ENCODE measurements around the gene UBTD2. TPM values are rescaled to one million over a fixed set of nuclear protein-coding genes. Genes with fewer than 3 reads are reported as not detected.

The UBTD2 gene
- total RNA-seq, 1 experiment from 2014 or later = 22.7 TPM

DNA sequence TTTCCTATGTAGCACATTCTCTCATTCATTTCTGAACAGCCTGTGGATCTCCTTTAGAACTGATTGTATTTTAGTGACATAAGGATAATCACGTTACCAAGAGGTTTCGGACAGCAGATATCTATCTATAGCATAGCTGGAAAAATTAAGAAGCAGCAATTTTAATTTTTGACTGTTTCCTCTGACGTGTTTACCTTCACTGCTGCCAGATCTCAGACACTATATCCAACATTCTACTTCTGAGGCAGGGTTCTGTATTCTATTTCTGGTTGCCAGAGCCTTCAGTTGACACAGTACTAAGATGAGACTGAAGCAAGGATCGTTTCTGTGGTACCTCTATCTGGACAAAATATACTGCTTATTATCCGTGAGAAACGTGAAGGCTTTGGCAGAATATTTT is 89.7 kb downstream of the UBTD2 start, which contains the start of gene EFCAB9:
Gene EFCAB9, plus strand, starts transcription at position 301 of the 400 bp plus-strand sequence. Its CDS starts 1 bp downstream, at position 302.
- CTCF ChIA-PET = no interaction called here
- H3K9me3 Mint-ChIP-seq = peaks cover 10% of the 10 kb centered on the region
- TF ChIP-seq, protein P1, sequence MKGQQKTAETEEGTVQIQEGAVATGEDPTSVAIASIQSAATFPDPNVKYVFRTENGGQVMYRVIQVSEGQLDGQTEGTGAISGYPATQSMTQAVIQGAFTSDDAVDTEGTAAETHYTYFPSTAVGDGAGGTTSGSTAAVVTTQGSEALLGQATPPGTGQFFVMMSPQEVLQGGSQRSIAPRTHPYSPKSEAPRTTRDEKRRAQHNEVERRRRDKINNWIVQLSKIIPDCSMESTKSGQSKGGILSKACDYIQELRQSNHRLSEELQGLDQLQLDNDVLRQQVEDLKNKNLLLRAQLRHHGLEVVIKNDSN (CRISPR knock-in tag; IDR thresholded peaks at IDR 0.05) = no peak
- TF ChIP-seq, protein P2, sequence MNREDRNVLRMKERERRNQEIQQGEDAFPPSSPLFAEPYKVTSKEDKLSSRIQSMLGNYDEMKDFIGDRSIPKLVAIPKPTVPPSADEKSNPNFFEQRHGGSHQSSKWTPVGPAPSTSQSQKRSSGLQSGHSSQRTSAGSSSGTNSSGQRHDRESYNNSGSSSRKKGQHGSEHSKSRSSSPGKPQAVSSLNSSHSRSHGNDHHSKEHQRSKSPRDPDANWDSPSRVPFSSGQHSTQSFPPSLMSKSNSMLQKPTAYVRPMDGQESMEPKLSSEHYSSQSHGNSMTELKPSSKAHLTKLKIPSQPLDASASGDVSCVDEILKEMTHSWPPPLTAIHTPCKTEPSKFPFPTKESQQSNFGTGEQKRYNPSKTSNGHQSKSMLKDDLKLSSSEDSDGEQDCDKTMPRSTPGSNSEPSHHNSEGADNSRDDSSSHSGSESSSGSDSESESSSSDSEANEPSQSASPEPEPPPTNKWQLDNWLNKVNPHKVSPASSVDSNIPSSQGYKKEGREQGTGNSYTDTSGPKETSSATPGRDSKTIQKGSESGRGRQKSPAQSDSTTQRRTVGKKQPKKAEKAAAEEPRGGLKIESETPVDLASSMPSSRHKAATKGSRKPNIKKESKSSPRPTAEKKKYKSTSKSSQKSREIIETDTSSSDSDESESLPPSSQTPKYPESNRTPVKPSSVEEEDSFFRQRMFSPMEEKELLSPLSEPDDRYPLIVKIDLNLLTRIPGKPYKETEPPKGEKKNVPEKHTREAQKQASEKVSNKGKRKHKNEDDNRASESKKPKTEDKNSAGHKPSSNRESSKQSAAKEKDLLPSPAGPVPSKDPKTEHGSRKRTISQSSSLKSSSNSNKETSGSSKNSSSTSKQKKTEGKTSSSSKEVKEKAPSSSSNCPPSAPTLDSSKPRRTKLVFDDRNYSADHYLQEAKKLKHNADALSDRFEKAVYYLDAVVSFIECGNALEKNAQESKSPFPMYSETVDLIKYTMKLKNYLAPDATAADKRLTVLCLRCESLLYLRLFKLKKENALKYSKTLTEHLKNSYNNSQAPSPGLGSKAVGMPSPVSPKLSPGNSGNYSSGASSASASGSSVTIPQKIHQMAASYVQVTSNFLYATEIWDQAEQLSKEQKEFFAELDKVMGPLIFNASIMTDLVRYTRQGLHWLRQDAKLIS (CRISPR knock-in tag; IDR thresholded peaks at IDR 0.05; ENCODE audit: borderline replicate concordance) = no peak
- TF ChIP-seq, protein P3, sequence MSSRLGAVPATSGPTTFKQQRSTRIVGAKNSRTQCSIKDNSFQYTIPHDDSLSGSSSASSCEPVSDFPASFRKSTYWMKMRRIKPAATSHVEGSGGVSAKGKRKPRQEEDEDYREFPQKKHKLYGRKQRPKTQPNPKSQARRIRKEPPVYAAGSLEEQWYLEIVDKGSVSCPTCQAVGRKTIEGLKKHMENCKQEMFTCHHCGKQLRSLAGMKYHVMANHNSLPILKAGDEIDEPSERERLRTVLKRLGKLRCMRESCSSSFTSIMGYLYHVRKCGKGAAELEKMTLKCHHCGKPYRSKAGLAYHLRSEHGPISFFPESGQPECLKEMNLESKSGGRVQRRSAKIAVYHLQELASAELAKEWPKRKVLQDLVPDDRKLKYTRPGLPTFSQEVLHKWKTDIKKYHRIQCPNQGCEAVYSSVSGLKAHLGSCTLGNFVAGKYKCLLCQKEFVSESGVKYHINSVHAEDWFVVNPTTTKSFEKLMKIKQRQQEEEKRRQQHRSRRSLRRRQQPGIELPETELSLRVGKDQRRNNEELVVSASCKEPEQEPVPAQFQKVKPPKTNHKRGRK (CRISPR knock-in tag; IDR thresholded peaks at IDR 0.05; ENCODE audit: borderline replicate concordance) = no peak
- TF ChIP-seq SP1 (CRISPR knock-in tag; conservative IDR thresholded peaks at IDR 0.05) (no peak), SMAD4 (CRISPR knock-in tag; IDR thresholded peaks at IDR 0.05) (no peak), ZNF671 (CRISPR knock-in tag; IDR thresholded peaks at IDR 0.05) (no peak), JUN (CRISPR knock-in tag; IDR thresholded peaks at IDR 0.05) (no peak), NFYB (CRISPR knock-in tag; conservative IDR thresholded peaks at IDR 0.05; ENCODE audit: low read depth) (no peak), RORB (CRISPR knock-in tag; IDR thresholded peaks at IDR 0.05) (no peak), ZNF121 (CRISPR knock-in tag; IDR thresholded peaks at IDR 0.05) (no peak)
- TF ChIP-seq, protein P4, sequence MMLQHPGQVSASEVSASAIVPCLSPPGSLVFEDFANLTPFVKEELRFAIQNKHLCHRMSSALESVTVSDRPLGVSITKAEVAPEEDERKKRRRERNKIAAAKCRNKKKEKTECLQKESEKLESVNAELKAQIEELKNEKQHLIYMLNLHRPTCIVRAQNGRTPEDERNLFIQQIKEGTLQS (CRISPR knock-in tag; conservative IDR thresholded peaks at IDR 0.05) = no peak
- TF ChIP-seq, protein P5, sequence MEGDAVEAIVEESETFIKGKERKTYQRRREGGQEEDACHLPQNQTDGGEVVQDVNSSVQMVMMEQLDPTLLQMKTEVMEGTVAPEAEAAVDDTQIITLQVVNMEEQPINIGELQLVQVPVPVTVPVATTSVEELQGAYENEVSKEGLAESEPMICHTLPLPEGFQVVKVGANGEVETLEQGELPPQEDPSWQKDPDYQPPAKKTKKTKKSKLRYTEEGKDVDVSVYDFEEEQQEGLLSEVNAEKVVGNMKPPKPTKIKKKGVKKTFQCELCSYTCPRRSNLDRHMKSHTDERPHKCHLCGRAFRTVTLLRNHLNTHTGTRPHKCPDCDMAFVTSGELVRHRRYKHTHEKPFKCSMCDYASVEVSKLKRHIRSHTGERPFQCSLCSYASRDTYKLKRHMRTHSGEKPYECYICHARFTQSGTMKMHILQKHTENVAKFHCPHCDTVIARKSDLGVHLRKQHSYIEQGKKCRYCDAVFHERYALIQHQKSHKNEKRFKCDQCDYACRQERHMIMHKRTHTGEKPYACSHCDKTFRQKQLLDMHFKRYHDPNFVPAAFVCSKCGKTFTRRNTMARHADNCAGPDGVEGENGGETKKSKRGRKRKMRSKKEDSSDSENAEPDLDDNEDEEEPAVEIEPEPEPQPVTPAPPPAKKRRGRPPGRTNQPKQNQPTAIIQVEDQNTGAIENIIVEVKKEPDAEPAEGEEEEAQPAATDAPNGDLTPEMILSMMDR (IDR thresholded peaks at IDR 0.05) = no peak
- TF ChIP-seq, protein P6, sequence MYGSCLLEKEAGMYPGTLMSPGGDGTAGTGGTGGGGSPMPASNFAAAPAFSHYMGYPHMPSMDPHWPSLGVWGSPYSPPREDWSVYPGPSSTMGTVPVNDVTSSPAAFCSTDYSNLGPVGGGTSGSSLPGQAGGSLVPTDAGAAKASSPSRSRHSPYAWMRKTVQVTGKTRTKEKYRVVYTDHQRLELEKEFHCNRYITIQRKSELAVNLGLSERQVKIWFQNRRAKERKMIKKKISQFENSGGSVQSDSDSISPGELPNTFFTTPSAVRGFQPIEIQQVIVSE (CRISPR knock-in tag; IDR thresholded peaks at IDR 0.05; ENCODE audit: borderline replicate concordance) = no peak
- TF ChIP-seq, protein P7, sequence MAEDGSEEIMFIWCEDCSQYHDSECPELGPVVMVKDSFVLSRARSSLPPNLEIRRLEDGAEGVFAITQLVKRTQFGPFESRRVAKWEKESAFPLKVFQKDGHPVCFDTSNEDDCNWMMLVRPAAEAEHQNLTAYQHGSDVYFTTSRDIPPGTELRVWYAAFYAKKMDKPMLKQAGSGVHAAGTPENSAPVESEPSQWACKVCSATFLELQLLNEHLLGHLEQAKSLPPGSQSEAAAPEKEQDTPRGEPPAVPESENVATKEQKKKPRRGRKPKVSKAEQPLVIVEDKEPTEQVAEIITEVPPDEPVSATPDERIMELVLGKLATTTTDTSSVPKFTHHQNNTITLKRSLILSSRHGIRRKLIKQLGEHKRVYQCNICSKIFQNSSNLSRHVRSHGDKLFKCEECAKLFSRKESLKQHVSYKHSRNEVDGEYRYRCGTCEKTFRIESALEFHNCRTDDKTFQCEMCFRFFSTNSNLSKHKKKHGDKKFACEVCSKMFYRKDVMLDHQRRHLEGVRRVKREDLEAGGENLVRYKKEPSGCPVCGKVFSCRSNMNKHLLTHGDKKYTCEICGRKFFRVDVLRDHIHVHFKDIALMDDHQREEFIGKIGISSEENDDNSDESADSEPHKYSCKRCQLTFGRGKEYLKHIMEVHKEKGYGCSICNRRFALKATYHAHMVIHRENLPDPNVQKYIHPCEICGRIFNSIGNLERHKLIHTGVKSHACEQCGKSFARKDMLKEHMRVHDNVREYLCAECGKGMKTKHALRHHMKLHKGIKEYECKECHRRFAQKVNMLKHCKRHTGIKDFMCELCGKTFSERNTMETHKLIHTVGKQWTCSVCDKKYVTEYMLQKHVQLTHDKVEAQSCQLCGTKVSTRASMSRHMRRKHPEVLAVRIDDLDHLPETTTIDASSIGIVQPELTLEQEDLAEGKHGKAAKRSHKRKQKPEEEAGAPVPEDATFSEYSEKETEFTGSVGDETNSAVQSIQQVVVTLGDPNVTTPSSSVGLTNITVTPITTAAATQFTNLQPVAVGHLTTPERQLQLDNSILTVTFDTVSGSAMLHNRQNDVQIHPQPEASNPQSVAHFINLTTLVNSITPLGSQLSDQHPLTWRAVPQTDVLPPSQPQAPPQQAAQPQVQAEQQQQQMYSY (CRISPR knock-in tag; IDR thresholded peaks at IDR 0.05) = no peak
- TF ChIP-seq, protein P8, sequence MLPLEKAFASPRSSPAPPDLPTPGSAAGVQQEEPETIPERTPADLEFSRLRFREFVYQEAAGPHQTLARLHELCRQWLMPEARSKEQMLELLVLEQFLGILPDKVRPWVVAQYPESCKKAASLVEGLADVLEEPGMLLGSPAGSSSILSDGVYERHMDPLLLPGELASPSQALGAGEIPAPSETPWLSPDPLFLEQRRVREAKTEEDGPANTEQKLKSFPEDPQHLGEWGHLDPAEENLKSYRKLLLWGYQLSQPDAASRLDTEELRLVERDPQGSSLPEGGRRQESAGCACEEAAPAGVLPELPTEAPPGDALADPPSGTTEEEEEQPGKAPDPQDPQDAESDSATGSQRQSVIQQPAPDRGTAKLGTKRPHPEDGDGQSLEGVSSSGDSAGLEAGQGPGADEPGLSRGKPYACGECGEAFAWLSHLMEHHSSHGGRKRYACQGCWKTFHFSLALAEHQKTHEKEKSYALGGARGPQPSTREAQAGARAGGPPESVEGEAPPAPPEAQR (CRISPR knock-in tag; IDR thresholded peaks at IDR 0.05) = no peak
- TF ChIP-seq, protein P9, sequence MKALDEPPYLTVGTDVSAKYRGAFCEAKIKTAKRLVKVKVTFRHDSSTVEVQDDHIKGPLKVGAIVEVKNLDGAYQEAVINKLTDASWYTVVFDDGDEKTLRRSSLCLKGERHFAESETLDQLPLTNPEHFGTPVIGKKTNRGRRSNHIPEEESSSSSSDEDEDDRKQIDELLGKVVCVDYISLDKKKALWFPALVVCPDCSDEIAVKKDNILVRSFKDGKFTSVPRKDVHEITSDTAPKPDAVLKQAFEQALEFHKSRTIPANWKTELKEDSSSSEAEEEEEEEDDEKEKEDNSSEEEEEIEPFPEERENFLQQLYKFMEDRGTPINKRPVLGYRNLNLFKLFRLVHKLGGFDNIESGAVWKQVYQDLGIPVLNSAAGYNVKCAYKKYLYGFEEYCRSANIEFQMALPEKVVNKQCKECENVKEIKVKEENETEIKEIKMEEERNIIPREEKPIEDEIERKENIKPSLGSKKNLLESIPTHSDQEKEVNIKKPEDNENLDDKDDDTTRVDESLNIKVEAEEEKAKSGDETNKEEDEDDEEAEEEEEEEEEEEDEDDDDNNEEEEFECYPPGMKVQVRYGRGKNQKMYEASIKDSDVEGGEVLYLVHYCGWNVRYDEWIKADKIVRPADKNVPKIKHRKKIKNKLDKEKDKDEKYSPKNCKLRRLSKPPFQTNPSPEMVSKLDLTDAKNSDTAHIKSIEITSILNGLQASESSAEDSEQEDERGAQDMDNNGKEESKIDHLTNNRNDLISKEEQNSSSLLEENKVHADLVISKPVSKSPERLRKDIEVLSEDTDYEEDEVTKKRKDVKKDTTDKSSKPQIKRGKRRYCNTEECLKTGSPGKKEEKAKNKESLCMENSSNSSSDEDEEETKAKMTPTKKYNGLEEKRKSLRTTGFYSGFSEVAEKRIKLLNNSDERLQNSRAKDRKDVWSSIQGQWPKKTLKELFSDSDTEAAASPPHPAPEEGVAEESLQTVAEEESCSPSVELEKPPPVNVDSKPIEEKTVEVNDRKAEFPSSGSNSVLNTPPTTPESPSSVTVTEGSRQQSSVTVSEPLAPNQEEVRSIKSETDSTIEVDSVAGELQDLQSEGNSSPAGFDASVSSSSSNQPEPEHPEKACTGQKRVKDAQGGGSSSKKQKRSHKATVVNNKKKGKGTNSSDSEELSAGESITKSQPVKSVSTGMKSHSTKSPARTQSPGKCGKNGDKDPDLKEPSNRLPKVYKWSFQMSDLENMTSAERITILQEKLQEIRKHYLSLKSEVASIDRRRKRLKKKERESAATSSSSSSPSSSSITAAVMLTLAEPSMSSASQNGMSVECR (CRISPR knock-in tag; IDR thresholded peaks at IDR 0.05; ENCODE audit: borderline replicate concordance) = no peak

More for the DNA sequence above, 89.7 kb downstream of the UBTD2 start, which contains the start of gene EFCAB9:
- Mint-ChIP-seq H3K36me3 (no peaks in the 10 kb centered on the region), H3K4me1 (peaks cover 5% of the 10 kb centered on the region), H3K4me3 (no peak within 1 kb of the TSS), H3K27ac (no peak within 1 kb of the TSS), H3K27me3 (ENCODE audit: low read depth) (peaks cover 12% of the 10 kb centered on the region)
- DNase-seq (ENCODE audit: low spot score) (no peak), ATAC-seq (no peak)
- POLR2A ChIA-PET = no interaction called here

Data from WTC11 (cell line).